ENCODE data around the gene GIMAP6. TPM values are rescaled to one million over a fixed set of nuclear protein-coding genes. Genes with fewer than 3 reads are reported as not detected.

The GIMAP6 gene
- total and polyA plus RNA-seq, 2 of the 8 experiments (the other 6 are each of a cell fraction or from before 2014, with no cell fraction given): not detected

DNA sequence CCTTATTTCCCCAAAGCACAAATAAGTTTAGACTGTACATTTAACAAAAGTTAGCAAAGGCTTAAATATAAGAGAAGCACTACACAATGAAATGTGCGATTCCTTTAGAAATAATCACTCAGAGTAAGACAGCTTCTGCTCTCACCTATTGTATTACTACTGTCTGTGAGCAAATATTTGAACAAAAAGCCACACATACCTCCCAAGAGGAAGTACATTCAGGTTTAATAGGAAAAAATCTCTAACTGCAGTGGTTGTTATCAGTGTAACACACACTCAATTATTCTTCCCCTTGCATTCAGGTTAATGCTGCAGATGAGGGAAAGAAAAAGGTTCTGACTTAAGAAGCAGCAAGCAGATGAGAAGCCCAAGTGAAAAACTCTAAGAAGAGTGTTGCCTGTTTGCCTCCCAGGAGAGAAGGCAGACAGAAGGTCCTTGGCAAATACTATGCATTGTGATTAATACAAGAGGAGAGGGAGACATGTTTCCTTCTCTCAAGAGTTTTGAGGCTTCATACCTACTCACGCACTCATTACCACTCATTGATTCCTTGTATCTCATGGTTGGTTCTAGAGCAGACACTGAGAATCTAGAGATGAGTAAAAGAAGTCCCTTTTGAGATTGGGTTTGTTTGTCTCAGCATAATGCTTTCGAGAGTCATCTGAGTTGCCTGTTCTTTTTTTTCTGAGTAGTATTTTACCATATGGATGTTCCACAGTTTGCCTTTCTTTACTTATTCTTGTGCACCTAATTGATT lies 51.4 kb downstream of the GIMAP6 start:
- Histone ChIP-seq H2BK120ac (replicated peaks; ENCODE audit: low read depth, low read length) (no peak overlapping the region), H3K18ac (ENCODE audit: extremely low read depth, low read length) (no peak overlapping the region), H3K9ac (replicated peaks in 1 of 4; ENCODE audit: extremely low read depth in 1 of 4, low read depth in 3 of 4, low read length in 3 of 4) (no peak overlapping the region), H3K9me3 (ENCODE audit: insufficient read depth in 2 of 2, low read depth in 1 of 2, low read length in 1 of 2) (peaks cover 10 to 16% of the 10 kb centered on the region in 2 experiments; a peak in 3 of 4 replicates), H3K4me2 (ENCODE audit: insufficient read depth in 1 of 2, low read depth in 2 of 2, low read length in 2 of 2) (no peak overlapping the region), H3K4ac (replicated peaks; ENCODE audit: insufficient read length, low read depth, low read length) (no peak overlapping the region), H3K14ac (ENCODE audit: insufficient read length) (no peak overlapping the region), H4K91ac (replicated peaks; ENCODE audit: insufficient read length, low read length) (no peak overlapping the region), H3K79me1 (ENCODE audit: low read depth, low read length) (no peaks in the 10 kb centered on the region), H3K56ac (replicated peaks; ENCODE audit: insufficient read length, low read depth, low read length) (no peak overlapping the region), H3K23me2 (ENCODE audit: low read depth, low read length) (no peaks in the 10 kb centered on the region), H2AK5ac (ENCODE audit: low read depth, low read length) (no peak overlapping the region), H3K27me3 (replicated peaks in 1 of 4; ENCODE audit: control insufficient read depth in 3 of 4, extremely low read depth in 1 of 4, insufficient read depth in 3 of 4, low read length in 3 of 4) (no peaks in the 10 kb centered on the region; a peak in 1 of 7 replicates), H2BK12ac (ENCODE audit: low read depth, low read length) (no peak overlapping the region), H2BK15ac (ENCODE audit: low read length) (no peak overlapping the region), H3K4me1 (replicated peaks in 1 of 4; ENCODE audit: control insufficient read depth in 3 of 4, insufficient read depth in 4 of 4, low read length in 3 of 4) (no peaks in the 10 kb centered on the region), H4K8ac (ENCODE audit: extremely low read depth, insufficient read depth, low read length) (no peak overlapping the region), H3K4me3 (ENCODE audit: extremely low read depth in 1 of 4, insufficient read depth in 2 of 4, low read depth in 3 of 4, low read length in 4 of 4) (no peak overlapping the region), H4K5ac (ENCODE audit: insufficient read length, low read depth, low read length) (no peak overlapping the region), H4K20me1 (replicated peaks in 1 of 2; ENCODE audit: control insufficient read depth in 1 of 2, insufficient read depth in 2 of 2, low read length in 2 of 2) (no peaks in the 10 kb centered on the region), H2AFZ (ENCODE audit: low read length) (no peak overlapping the region), H2BK5ac (ENCODE audit: low read depth, low read length) (no peak overlapping the region), H3K27ac (ENCODE audit: low read depth, low read length) (no peak overlapping the region), H3K36me3 (ENCODE audit: control insufficient read depth in 2 of 4, insufficient read depth in 4 of 4, low read length in 3 of 4) (no peaks in the 10 kb centered on the region), H2BK20ac (ENCODE audit: low read length) (no peak overlapping the region), H3K23ac (ENCODE audit: insufficient read length) (no peak overlapping the region), H3K79me2 (ENCODE audit: control insufficient read depth in 1 of 2, insufficient read depth in 2 of 2, low read length in 2 of 2) (no peaks in the 10 kb centered on the region)
- CTCF ChIA-PET (ENCODE audit: partially characterized antibody): no interaction called here
- WGBS, 2 experiments (ENCODE audit: extremely low coverage in 1 of 2, insufficient coverage in 1 of 2, insufficient read length in 1 of 2, insufficient replicate concordance in 2 of 2, low coverage in 1 of 2, low lambda C conversion rate in 2 of 2, missing lambda C conversion rate in 1 of 2): 85% methylated on average over 3 of the region's 3 CpGs; no CpG with 5 or more reads in 1 of the 2 experiments
- FAIRE-seq (no peak), DNase-seq (ENCODE audit: low read depth in 1 of 2, low spot score in 2 of 2) (no peak)
- POLR2A ChIA-PET (ENCODE audit: partially characterized antibody): no interaction called here
- TF ChIP-seq CHD1 (IDR thresholded peaks at IDR 0.05; ENCODE audit: low read depth, low read length) (no peak), ZNF274 (IDR thresholded peaks at IDR 0.05; ENCODE audit: borderline replicate concordance, extremely low read depth, low read length) (no peak), HDAC6 (IDR thresholded peaks at IDR 0.05; ENCODE audit: low read depth, low read length) (no peak), BACH1 (IDR thresholded peaks at IDR 0.05; ENCODE audit: low read length) (no peak), BRCA1 (IDR thresholded peaks at IDR 0.05; ENCODE audit: low read depth, low read length) (no peak), TAF1 (IDR thresholded peaks at IDR 0.05; ENCODE audit: low read depth, low read length) (no peak), CBX8 (IDR thresholded peaks at IDR 0.05; ENCODE audit: borderline replicate concordance, low read depth, low read length) (no peak), GTF2F1 (IDR thresholded peaks at IDR 0.05; ENCODE audit: borderline replicate concordance, low read depth, low read length) (no peak), KDM1A (IDR thresholded peaks at IDR 0.05; ENCODE audit: borderline replicate concordance, low read length) (no peak), FOSL1 (IDR thresholded peaks at IDR 0.05; ENCODE audit: insufficient read depth, low read depth, low read length) (no peak), CREB1 (IDR thresholded peaks at IDR 0.05) (no peak), SIN3A (conservative IDR thresholded peaks at IDR 0.05 in 1 of 2, IDR thresholded peaks at IDR 0.05 in 1 of 2; ENCODE audit: low read depth in 1 of 2, low read length in 2 of 2) (no peak), CBX5 (IDR thresholded peaks at IDR 0.05; ENCODE audit: low read depth, low read length) (no peak), YY1 (IDR thresholded peaks at IDR 0.05; ENCODE audit: low read depth, low read length) (no peak)

Data from H1 (cell line).